ENCODE data around the gene VAPB. TPM values are rescaled to one million over a fixed set of nuclear protein-coding genes. Genes with fewer than 3 reads are reported as not detected.

VAPB gene
- total RNA-seq, 1 donor from 2014 or later, result 66.1 TPM

DNA sequence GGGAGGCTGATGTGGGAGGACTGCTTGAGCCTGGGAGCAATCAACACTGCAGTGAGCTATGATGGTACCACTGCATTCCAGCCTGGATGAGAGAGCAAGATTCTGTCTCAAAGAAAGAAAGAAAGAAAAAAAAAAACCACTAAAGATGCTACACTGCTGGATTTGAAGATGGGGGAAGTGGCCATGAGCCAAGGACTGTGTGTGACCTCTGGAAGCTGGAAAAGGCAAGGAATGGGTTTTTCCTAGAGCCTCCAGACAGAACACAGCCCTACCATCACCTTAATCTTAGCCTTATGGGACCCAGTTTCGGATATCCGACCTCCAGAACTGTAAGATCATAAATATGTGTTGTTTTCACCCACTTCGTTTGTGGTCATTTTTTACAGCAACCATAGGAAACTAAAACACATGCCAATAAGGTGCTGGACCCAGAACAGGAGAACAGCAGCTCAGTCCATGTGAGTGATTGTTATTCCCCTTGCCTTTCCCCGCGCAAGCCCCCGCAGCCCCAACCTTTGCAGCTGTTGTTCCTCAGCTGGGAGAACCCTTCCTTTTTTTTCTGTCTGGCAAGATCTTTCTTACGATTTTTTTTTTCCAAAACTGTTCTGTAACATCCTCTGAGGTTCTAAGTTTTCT lies 11.1 kb upstream of the VAPB start:
- DNase-seq (ENCODE audit: low spot score), result no peak

DNA sequence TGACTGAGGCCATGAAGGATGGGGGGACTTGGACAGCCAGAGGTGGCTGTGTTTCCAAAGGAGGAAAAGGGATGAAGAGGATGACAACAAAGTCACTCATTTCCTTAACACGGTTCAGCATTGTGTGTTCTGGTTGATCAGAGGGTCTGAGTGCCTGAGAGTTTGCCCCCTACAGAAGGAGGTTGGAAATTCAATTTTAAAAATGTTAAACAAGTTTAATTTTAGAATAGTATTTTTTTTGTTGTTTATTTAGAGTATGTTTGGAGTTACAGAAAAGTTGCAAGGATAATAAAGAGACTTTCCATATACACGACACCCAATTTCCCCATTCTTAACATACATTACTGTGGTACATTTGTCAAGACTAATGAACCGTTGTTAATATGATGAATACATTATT lies 10.3 kb upstream of the VAPB start:
- no peak for DNase-seq (ENCODE audit: low spot score)

DNA sequence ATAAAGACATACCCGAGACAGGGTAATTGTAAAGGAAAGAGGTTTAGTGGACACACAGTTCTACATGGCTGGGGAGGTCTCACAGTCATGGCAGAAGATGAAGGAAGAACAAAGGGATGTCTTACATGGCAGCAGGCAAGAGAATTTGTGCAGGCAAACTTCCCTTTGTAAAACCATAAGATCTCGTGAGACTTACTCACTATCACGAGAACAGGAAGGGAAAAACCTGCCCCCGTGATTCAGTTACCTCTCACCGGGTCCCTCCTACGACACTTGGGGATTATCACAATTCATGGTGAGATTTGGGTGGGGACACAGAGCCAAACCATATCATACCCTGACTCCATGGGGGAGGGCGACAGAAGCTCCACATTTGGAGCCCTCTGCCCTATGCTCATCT lies 7.4 kb upstream of the VAPB start:
- DNase-seq (ENCODE audit: low spot score), result no peak

DNA sequence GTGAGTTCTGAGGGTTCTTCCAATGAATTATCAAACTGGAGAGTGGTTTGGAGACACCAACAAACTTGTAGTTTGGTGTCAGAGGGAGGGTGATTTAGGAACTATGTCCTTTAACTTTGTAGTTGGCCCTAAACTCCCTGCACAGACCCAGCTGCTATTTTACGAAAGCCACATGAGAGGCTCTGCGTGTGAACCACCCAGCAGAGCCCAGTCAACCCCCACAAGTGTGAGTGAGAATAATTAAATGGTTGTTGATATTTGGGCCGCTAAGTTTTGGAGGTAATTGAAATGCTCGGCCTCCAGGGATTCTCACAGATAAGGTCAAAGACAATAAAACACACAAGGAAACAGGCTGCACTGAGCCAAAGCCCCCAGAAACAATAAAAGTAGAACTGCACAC lies 6.9 kb upstream of the VAPB start:
- DNase-seq (ENCODE audit: low spot score), result no peak

DNA sequence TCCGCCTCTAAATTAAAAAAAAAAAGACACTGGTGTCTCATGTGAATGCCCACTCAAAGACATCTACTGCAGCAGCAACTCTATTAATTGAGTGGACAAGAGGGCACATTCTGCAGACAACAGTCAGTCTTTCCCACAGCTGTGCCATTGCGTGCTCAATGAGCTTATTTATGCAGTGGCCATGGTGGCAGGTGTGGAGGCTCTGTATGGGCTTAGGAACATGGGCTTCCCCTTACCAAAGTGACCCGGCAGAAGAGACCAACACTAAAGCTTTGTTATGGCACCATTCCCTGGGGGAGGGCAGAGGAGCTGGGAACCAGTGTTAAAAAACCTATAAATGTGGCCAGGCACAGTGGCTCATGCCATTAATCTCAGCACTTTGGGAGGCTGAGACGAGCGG lies 4.2 kb upstream of the VAPB start:
- no peak for DNase-seq (ENCODE audit: low spot score)

DNA sequence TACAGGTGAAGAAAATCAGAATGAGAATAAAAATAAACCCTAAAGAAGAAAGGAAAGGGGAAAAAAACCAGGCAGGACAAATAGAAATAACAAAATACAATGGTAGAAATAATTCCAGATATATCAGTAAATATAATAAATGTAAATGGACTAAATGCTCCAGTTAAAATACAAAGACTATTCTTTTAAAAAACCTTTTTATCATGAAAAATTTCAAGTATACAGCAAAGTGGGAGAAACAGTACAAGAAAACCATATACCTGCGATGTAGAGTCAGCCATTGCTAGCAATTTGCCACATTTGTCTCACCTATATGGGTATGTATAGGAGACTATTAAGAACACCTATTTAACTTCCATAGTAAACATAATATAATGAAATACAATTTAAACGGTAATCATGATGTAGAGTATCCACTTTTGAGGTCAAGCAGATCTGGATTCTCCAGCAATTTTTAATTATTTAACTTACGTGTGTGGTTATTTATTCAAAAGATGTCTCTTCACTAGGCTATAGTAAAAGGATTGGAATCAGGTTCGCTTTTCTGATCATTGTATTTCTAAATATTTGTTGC lies 914 bp upstream of the VAPB start:
- no peak for DNase-seq (ENCODE audit: low spot score)

DNA sequence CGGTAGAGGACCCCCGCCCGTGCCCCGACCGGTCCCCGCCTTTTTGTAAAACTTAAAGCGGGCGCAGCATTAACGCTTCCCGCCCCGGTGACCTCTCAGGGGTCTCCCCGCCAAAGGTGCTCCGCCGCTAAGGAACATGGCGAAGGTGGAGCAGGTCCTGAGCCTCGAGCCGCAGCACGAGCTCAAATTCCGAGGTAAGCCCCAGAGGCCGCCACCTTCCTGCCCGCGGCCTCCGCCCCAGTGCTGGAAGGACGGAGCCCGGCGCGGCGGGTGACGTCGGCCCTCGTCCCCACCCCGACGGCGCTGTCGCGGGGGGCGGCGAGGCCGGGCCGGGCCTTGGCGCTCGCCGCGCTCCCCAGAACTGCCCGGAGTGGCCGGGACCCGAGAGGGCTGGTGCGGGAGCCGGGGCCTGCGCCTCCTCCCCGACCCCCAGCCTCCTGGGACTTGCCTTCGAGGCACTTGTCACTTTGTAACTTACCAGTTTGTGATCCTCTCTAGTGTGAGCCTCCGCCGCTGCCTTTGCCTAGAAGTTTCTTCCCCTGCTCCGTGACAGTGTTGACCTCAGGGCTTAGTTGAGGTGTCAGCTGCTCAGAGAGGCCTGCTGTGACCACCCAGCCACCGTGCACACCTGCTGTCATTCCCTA lies 417 bp downstream of the VAPB start:
- no peak for DNase-seq (ENCODE audit: low spot score)

DNA sequence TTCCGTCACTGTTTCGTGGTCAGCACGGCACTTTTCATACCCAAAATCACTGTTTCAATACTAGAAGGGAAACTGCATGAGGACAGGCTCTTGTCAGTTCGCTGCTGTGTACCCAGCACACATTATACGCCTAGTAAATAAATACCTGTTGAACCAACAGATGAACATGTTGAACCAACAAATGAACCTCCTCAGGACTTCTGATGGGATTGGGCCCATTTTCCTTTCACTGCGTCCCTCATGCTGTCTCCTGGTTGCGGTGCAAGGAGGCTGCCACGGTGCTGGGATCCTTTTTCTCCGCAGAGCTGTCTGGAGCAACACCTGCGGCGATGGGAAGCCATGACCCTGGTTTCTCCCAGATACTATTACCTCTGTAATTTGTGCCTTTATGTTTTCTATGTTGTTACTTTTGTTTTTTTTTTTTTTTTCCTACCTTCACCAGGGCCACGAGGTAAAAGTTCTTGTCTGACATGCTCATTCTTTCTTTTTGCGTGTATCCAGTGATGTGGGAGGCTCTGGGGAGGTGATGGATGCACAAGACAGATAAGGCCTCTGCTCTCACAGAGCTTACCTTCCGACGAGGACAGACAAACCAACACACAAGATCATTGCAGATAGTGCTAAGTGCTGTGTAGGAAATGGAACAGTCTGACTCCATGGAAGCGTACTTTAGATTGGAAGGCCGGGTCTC lies 1.1 kb downstream of the VAPB start:
- no peak for DNase-seq (ENCODE audit: low spot score)

DNA sequence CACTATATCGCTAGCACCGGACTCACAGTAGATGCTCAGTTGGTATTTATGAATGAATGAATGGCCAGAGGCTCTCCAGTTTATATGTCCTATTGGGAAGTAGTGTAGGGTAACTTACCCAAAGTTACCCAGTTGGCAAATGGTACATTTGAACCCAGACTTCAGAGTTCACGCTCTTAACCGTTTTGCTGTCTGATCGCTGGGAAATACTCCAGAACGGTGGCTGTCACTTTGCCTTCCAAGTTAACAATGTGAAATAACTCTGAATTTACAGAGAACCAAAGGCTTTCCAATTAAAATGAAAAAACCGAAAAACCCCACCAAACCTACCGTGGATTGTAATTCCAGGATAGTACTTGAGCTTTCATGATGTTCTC lies 1.6 kb downstream of the VAPB start:
- DNase-seq (ENCODE audit: low spot score), result no peak

DNA sequence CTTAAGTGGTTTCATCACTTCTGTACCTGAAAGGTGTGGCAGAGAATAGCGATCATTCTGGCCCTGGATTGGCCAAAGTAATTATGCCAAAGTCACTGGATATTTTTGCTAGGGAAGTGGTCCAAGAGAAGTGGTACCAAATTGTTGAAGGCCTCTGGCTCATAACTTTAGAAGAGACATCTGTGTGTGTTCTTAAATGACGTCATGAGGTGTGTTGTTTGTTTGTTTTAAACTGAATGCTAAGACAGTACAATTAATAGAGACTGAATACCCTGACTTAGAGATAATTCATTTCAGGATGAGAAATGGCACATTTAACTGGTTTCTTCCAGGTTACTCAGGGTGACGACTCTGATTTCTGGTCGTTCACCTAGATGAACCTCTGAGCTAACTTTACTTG lies 3.3 kb downstream of the VAPB start:
- no peak for DNase-seq (ENCODE audit: low spot score)

DNA sequence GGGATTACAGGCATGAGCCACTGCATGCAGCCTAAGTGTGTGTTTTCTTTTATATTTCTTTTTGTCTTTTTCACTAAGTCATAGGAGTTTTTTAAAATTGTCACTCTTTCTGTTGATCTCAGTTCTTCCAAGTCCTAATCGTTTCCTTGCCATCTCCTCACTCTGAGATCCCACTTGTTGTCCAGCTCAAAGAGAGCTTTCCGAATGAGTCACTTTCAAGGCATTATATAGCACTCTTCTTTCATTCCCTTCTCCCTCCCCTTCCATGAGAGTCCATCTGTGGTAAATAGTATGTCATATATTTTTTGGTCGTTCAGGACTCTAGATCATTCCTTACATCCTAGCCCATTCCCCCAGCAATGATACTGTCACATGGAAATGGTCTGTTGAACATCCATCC lies 4.3 kb downstream of the VAPB start:
- no peak for DNase-seq (ENCODE audit: low spot score)

DNA sequence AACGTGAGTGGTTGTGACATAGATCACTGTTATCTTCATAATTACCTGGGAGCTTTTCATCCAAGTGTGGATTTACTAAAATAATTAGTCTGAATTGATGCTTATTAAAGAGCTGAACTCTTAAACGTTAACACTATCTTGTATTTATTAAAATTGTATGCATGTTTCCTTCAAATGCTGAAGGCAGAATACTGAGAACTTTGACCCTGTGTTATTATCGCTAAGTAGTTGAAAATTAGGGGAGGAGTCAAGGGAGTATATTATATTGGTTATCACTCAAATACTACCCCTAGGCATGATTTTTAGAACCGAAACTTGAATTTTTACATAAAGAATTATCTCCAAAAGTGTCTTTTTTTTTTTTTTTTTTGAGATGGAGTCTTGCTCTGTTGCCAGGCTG lies 5.8 kb downstream of the VAPB start:
- no peak for DNase-seq (ENCODE audit: low spot score)

DNA sequence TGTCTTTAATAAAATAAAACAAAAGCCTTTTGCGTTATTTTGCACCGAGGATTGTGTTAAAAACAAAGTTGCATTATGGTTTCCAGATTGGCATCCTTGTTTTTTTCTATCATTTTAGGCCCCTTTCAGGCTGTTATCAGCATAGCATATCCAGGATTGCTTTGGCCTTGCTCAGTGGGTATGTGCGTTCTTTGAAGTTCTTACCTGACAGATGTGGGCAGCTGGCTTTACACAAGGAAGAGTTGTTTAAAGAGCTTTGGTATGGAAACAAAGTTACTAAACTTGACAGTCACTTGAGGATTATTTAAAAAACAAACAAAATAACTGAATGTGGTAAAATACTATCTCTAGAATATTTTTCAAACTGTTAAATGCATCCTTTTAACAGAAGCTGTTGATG lies 6.6 kb downstream of the VAPB start:
- no peak for DNase-seq (ENCODE audit: low spot score)

DNA sequence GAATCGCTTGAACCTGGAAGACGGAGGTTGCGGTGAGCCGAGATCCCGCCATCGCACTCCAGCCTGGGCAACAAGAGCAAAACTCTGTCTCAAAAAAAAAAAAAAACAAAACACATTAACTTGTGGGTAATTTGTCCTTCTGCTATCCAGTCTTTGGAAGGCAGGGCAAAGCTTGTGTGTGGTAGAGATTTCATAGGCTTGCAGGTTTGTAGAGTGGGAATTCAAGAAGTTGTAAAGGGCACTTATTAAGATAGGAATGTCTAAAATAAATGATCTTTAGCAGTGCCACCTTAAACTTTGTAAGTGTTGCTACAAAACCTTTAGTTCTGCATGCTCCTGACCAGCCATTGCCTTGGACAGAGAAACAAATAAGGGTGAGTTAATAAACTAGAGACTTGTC lies 8.4 kb downstream of the VAPB start:
- DNase-seq (ENCODE audit: low spot score), result no peak

DNA sequence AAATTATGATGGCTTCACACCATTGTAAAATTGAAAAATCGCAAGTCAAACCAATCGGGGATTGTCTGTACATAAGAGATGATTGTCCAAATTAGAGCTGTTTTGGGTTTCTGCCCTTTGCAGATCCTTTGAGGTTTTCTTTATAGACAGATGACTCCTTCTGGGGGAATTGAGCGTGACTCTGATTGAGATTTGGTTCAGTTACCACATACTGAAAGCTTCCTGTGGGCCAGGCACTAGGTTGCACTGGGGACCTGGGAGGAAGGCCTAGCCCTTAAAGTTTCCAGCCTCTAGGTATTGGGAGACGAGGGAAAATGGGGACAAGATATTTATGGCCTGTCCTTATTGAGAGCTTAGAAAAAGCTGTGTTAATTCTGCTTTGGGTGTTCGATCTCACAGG lies 9.2 kb downstream of the VAPB start:
- DNase-seq (ENCODE audit: low spot score), result no peak

DNA sequence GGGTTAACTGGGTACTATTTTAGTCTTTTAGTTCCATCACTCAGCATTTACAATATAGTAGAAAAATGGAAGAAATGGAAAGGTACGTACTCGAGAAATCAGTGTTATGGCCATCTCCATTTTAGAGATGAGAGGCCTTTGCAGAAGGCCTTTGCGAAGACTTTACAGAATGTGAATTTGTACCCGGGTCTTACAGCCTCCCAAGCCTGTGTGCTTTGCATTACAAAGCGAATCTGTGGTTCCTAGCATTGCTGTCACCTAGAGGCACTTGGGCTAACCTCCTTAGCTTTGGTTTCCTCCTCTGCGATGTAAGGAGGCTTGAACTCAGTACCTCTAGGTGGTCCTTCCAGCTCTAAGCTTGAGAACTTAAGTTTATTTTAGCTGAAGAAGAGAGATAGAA lies 10.9 kb downstream of the VAPB start:
- no peak for DNase-seq (ENCODE audit: low spot score)

DNA sequence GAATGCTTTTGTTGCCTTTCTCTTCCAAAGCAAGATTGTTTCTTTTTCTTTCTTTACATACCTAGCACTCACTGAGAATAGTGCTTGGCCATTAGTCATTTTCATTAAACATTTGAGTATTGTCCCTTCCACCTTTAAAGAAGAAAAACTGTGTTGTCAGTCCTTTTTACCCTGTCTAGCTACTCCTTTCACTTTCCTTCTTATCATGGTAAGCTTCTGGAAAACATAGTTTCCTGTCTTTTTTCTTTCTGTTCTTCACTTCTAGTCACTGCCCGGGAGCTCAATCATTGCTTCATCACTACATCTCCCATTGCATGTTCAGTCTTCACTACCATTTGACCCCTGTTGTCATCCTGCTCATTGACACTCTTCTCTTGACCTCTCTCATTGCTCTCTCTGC lies 12.1 kb downstream of the VAPB start:
- no peak for DNase-seq (ENCODE audit: low spot score)

DNA sequence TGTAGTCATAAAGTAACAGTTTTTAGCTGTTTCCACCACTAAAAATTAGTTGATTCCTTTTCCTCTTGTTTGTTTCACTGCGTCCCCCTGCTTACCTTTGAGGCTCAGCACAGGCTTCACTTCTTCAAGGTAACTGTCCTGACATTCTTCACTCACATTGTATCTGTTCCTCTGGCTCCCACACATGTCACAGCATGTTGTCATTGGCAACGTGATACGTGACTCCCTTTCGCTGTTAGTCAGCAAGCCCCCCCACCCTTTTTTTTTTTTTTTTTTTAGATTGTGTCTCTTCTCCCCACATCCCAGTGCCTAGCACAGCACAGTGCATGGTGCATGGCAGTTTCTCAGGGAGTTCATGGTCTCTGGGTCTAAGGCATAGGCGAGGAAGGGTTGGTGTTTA lies 13.3 kb downstream of the VAPB start:
- DNase-seq (ENCODE audit: low spot score), result no peak

DNA sequence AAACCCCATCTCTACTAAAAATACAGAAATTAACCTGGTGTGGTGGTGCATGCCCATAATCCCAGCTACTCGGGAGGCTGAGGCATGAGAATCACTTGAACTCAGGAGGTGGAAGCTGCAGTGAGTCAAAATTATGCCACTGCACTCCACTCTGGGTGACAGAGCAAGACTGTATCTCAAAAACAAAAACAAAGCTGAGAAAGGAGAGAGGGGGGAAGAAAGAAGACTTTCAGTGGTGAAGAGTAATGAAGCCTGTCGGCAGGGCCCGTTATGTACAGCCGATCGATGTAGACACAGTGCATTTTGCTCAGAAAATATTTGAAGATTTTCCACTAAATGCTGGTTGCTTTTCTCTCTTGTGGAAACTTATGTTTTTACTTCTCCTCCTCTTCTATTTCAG lies 13.8 kb downstream of the VAPB start:
- DNase-seq (ENCODE audit: low spot score), result no peak

DNA sequence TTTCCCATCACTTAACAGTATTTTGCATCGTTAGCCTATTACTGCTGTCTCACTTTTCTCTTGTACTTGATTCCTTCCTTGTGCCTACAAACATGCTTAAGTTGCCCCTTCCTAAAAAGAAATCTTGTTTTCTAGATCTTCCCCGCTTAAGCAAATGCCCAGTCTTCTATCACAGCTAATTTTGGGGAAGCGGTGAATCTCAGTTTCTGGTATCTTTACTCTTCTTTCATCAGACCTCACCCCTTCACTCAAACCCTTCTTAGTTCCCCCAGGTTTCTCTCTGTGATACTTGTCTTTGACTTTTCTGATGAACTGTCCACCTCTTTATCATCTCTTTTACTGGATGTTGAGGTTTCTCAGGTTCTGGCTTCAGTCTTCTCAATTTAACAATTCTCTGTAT lies 14.2 kb downstream of the VAPB start:
- no peak for DNase-seq (ENCODE audit: low spot score)

DNA sequence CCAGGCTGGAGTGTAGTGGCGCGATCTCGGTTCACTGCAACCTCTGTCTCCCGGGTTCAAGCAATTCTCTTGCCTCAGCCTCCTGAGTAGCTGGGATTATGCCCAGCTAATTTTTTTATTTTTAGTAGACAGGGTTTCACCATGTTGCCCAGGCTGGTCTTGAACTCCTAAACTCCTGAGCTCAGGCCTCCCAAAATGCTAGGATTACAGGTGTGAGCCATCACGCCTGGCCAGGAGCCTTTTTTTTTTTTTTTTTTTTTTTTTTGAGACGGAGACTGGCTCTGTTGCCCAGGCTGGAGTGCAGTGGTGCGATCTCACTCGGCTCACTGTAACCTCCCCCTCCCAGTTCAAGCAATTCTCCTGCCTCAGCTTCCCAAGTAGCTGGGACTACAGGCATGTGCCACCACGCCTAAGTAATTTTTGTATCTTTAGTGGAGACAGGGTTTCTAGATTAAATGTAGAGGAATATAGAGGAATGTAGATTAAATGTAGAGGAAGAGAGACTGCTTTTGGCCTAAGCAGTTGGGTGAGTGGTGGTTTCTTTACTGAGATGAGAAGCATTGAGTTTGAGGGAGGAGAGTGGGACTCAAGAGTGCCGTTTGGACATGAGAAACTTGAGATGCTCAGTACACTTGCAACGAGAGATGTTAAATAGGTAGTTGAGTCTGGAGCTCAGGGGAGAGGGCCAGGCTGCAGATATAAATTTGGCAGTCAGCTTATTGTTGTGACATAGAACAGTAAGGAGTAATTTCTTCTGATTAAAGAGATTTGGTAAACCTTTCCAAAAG lies 16.7 kb downstream of the VAPB start:
- DNase-seq (ENCODE audit: low spot score), result no peak

DNA sequence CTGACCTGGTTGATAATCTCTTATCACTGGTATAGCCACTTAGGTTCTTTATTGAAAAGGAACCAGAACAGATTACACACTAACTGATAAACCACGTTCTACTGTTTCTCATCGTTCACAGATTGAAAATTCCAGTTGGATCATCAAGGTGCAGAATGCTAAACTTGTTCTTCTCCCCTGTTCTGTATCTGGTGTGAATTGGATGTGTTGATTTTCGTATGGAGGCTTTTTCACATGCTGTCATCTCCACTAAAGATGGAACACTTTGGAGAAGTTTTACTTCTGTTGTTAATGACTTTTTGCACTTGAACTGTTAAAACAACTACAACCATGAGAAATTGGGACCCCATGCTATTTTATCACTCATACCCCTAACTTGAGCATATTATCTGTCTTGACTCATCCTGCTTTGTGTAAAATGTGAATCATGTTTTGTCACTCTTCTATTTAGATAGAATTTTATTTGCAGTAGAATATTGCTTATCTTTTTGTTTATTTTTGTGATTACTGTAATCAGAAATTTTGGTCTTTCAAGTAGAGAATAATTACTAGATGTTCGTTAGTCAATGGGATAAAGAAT lies 17.5 kb downstream of the VAPB start:
- DNase-seq (ENCODE audit: low spot score), result no peak

All from ureter (tissue), 1 donor.